ENCODE measurements around the gene ELOB. TPM values are rescaled to one million over a fixed set of nuclear protein-coding genes. Genes with fewer than 3 reads are reported as not detected.

The ELOB gene
- total and polyA plus RNA-seq, 2 donors (not counting 1 experiment from before 2014, with no cell fraction given): 124 to 436 TPM

DNA sequence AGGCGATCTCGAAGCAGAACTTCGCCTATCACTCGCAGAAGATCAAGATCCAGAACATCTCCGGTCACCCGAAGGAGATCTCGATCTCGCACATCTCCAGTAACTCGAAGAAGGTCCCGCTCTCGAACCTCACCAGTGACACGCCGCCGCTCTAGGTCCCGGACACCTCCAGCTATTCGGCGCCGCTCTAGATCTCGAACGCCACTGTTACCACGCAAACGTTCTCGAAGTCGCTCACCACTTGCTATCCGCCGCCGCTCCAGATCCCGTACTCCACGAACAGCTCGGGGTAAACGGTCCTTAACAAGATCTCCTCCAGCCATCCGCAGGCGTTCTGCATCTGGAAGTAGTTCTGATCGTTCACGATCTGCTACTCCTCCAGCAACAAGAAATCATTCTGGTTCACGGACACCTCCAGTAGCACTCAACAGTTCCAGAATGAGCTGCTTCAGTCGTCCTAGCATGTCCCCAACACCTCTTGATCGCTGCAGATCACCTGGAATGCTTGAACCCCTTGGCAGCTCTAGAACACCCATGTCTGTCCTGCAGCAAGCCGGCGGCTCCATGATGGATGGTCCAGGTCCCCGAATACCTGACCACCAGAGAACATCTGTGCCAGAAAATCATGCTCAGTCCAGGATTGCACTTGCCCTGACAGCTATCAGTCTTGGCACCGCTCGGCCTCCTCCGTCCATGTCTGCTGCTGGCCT is 10.5 kb downstream of the ELOB start:
- no peak overlapping the region for H3K27ac ChIP-seq (ENCODE audit: insufficient read depth, low read length)
- peaks cover 69% of the 10 kb centered on the region for H3K36me3 ChIP-seq (ENCODE audit: control insufficient read depth, insufficient read depth, low read length)
- H3K9ac ChIP-seq (ENCODE audit: insufficient read depth, low read length): no peak overlapping the region
- H3K4me1 ChIP-seq (ENCODE audit: control insufficient read depth, extremely low read depth, insufficient read depth, low read length): peaks cover 4% of the 10 kb centered on the region
- no peak for DNase-seq (ENCODE audit: low read depth in 2 of 2)
- H3K4me2 ChIP-seq (ENCODE audit: extremely low read depth, insufficient read depth, low read length): no peak overlapping the region
- no peaks in the 10 kb centered on the region for H3K27me3 ChIP-seq (ENCODE audit: control insufficient read depth, insufficient read depth, low read length)
- no peak overlapping the region for H2AFZ ChIP-seq (ENCODE audit: low read length)
- no peak overlapping the region for H3K4me3 ChIP-seq (replicated peaks in 1 of 4; ENCODE audit: control extremely low read depth in 1 of 4, insufficient read depth in 1 of 4, low read depth in 3 of 4, low read length in 4 of 4)
- TF ChIP-seq, protein P1, sequence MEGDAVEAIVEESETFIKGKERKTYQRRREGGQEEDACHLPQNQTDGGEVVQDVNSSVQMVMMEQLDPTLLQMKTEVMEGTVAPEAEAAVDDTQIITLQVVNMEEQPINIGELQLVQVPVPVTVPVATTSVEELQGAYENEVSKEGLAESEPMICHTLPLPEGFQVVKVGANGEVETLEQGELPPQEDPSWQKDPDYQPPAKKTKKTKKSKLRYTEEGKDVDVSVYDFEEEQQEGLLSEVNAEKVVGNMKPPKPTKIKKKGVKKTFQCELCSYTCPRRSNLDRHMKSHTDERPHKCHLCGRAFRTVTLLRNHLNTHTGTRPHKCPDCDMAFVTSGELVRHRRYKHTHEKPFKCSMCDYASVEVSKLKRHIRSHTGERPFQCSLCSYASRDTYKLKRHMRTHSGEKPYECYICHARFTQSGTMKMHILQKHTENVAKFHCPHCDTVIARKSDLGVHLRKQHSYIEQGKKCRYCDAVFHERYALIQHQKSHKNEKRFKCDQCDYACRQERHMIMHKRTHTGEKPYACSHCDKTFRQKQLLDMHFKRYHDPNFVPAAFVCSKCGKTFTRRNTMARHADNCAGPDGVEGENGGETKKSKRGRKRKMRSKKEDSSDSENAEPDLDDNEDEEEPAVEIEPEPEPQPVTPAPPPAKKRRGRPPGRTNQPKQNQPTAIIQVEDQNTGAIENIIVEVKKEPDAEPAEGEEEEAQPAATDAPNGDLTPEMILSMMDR (conservative IDR thresholded peaks at IDR 0.05 in 1 of 2, IDR thresholded peaks at IDR 0.05 in 1 of 2; ENCODE audit: low read depth in 1 of 2, low read length in 2 of 2): no peak
- TF ChIP-seq EZH2 (IDR thresholded peaks at IDR 0.05; ENCODE audit: low read length, missing control alignments): no peak
- H4K20me1 ChIP-seq (ENCODE audit: control insufficient read depth, extremely low read depth, insufficient read depth, low read length): peaks cover 6% of the 10 kb centered on the region
- H3K79me2 ChIP-seq (ENCODE audit: control insufficient read depth, insufficient read depth, low read length): peaks cover 68% of the 10 kb centered on the region
- H3K9me3 ChIP-seq (ENCODE audit: control insufficient read depth, insufficient read depth, low read depth, low read length): no peaks in the 10 kb centered on the region

DNA sequence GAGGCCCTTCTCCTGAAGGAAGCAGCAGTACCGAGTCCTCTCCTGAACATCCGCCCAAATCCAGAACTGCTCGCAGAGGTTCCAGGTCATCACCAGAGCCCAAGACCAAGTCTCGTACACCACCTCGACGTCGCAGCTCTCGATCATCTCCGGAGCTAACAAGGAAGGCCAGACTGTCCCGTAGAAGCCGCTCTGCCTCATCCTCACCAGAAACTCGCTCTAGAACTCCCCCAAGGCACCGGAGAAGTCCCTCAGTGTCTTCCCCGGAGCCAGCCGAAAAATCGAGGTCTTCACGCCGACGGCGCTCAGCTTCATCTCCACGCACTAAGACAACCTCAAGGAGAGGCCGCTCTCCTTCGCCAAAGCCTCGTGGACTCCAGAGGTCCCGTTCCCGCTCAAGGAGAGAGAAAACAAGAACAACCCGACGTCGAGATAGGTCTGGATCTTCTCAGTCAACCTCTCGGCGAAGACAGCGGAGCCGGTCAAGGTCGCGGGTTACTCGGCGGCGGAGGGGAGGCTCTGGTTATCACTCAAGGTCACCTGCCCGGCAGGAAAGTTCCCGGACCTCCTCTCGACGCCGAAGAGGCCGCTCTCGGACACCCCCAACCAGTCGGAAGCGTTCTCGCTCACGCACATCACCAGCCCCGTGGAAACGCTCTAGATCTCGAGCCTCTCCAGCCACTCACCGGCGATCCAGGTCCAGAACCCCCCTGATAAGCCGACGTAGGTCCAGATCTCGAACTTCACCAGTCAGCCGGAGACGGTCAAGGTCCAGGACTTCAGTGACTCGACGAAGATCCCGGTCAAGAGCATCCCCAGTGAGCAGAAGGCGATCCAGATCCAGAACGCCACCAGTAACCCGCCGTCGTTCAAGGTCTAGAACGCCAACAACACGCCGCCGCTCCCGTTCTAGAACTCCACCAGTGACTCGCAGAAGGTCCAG is 11.3 kb downstream of the ELOB start:
- no peaks in the 10 kb centered on the region for H3K9me3 ChIP-seq (ENCODE audit: control insufficient read depth, insufficient read depth, low read depth, low read length)
- H3K27me3 ChIP-seq (ENCODE audit: control insufficient read depth, insufficient read depth, low read length): no peaks in the 10 kb centered on the region
- no peak overlapping the region for H2AFZ ChIP-seq (ENCODE audit: low read length)
- peaks cover 73% of the 10 kb centered on the region for H3K79me2 ChIP-seq (ENCODE audit: control insufficient read depth, insufficient read depth, low read length)
- H3K4me2 ChIP-seq (ENCODE audit: extremely low read depth, insufficient read depth, low read length): no peak overlapping the region
- H3K4me3 ChIP-seq (replicated peaks in 1 of 4; ENCODE audit: control extremely low read depth in 1 of 4, insufficient read depth in 1 of 4, low read depth in 3 of 4, low read length in 4 of 4): no peak overlapping the region
- H3K4me1 ChIP-seq (ENCODE audit: control insufficient read depth, extremely low read depth, insufficient read depth, low read length): peaks cover 4% of the 10 kb centered on the region
- H3K27ac ChIP-seq (ENCODE audit: insufficient read depth, low read length): no peak overlapping the region
- TF ChIP-seq, protein P1 (conservative IDR thresholded peaks at IDR 0.05 in 1 of 2, IDR thresholded peaks at IDR 0.05 in 1 of 2; ENCODE audit: low read depth in 1 of 2, low read length in 2 of 2): no peak
- no peak for TF ChIP-seq EZH2 (IDR thresholded peaks at IDR 0.05; ENCODE audit: low read length, missing control alignments)
- DNase-seq (ENCODE audit: low read depth in 2 of 2): no peak
- peaks cover 71% of the 10 kb centered on the region for H3K36me3 ChIP-seq (ENCODE audit: control insufficient read depth, insufficient read depth, low read length)
- H4K20me1 ChIP-seq (ENCODE audit: control insufficient read depth, extremely low read depth, insufficient read depth, low read length): peaks cover 6% of the 10 kb centered on the region
- no peak overlapping the region for H3K9ac ChIP-seq (ENCODE audit: insufficient read depth, low read length)

DNA sequence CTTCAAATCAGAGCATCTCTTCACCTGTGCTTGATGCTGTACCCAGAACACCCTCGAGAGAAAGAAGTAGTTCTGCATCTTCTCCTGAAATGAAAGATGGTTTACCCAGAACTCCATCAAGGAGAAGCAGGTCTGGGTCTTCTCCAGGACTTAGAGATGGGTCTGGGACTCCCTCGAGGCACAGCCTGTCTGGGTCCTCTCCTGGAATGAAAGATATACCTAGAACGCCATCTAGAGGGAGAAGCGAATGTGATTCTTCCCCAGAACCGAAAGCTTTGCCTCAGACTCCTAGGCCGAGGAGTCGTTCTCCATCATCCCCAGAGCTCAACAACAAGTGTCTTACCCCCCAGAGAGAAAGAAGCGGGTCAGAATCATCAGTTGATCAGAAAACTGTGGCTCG is 12.4 kb downstream of the ELOB start:
- Histone ChIP-seq H3K9ac (ENCODE audit: insufficient read depth, low read length) (no peak overlapping the region), H3K27ac (ENCODE audit: insufficient read depth, low read length) (no peak overlapping the region), H3K4me2 (ENCODE audit: extremely low read depth, insufficient read depth, low read length) (no peak overlapping the region), H3K27me3 (ENCODE audit: control insufficient read depth, insufficient read depth, low read length) (no peaks in the 10 kb centered on the region), H3K4me1 (ENCODE audit: control insufficient read depth, extremely low read depth, insufficient read depth, low read length) (peaks cover 4% of the 10 kb centered on the region), H3K36me3 (ENCODE audit: control insufficient read depth, insufficient read depth, low read length) (peaks cover 68% of the 10 kb centered on the region), H3K9me3 (ENCODE audit: control insufficient read depth, insufficient read depth, low read depth, low read length) (no peaks in the 10 kb centered on the region), H2AFZ (ENCODE audit: low read length) (no peak overlapping the region), H4K20me1 (ENCODE audit: control insufficient read depth, extremely low read depth, insufficient read depth, low read length) (peaks cover 4% of the 10 kb centered on the region), H3K4me3 (replicated peaks in 1 of 4; ENCODE audit: control extremely low read depth in 1 of 4, insufficient read depth in 1 of 4, low read depth in 3 of 4, low read length in 4 of 4) (no peak overlapping the region), H3K79me2 (ENCODE audit: control insufficient read depth, insufficient read depth, low read length) (peaks cover 79% of the 10 kb centered on the region)
- DNase-seq (ENCODE audit: low read depth in 2 of 2): no peak
- TF ChIP-seq, protein P1 (conservative IDR thresholded peaks at IDR 0.05 in 1 of 2, IDR thresholded peaks at IDR 0.05 in 1 of 2; ENCODE audit: low read depth in 1 of 2, low read length in 2 of 2): no peak
- no peak for TF ChIP-seq EZH2 (IDR thresholded peaks at IDR 0.05; ENCODE audit: low read length, missing control alignments)

All from fibroblast of lung (primary cell).